Suprapubic skin (tissue), 4 donors: ENCODE data around the gene PTPN14.

Experiments used
- CTCF ChIP-seq, 2 donors: fragments of 200-600 bp in 1 of 2; fragments of 450-650 bp in 1 of 2; sonication (generic) in 1 of 2; IDR thresholded peaks; one replicate each; pipeline ENCODE4 v1.5.1; 2016 to 2019; ENCODE audit warnings: antibody characterized with exemption in 2 of 2, mild to moderate bottlenecking in 1 of 2, moderate library complexity in 1 of 2
- EP300 ChIP-seq: sonication (generic); formaldehyde crosslinking; IDR thresholded peaks from one replicate; pipeline ENCODE4 v1.6.1; 2017; ENCODE audit warnings: antibody characterized with exemption
- POLR2A ChIP-seq, 2 donors: fragments of 450-650 bp; IDR thresholded peaks; one replicate each; pipeline ENCODE4 v1.6.1; 2017; ENCODE audit warnings: antibody characterized with exemption in 2 of 2, mild to moderate bottlenecking in 2 of 2, moderate library complexity in 2 of 2
- POLR2AphosphoS5 ChIP-seq, 3 donors: sonication (generic); formaldehyde crosslinking; IDR thresholded peaks; one replicate each; pipeline ENCODE4 v1.6.1; 2017; ENCODE audit warnings: antibody characterized with exemption in 3 of 3

- TF ChIP-seq POLR2AphosphoS5 (IDR thresholded peaks at IDR 0.05), result no peak
- no peak for TF ChIP-seq CTCF (IDR thresholded peaks at IDR 0.05)
- no peak for TF ChIP-seq EP300
- TF ChIP-seq POLR2A (IDR thresholded peaks at IDR 0.05), result no peak
These were observed 53.4 kb downstream of the PTPN14 start for GRCh38 chr1:214498021-214498420.
